Measurements from ENCODE around the gene SLCO2A1.

Gene SLCO2A1

GRCh38 chr3:133983576-133984560 lies 45.9 kb downstream of the SLCO2A1 start:
- no peak for TF ChIP-seq CTCF (IDR thresholded peaks at IDR 0.05; ENCODE audit: low read length, missing control alignments)
- H3K4me3 ChIP-seq (replicated peaks; ENCODE audit: low read depth, low read length): no peak overlapping the region
- DNase-seq (ENCODE audit: low read depth): no peak

- TF ChIP-seq CTCF (IDR thresholded peaks at IDR 0.05; ENCODE audit: low read length, missing control alignments): no peak
- no peak for DNase-seq (ENCODE audit: low read depth)
- H3K4me3 ChIP-seq (replicated peaks; ENCODE audit: low read depth, low read length): no peak overlapping the region
Measured at GRCh38 chr3:133983126-133983525, 46.6 kb downstream of the SLCO2A1 start.

GRCh38 chr3:133980550-133980949 lies 49.2 kb downstream of the SLCO2A1 start:
- no peak for DNase-seq (ENCODE audit: low read depth)
- no peak for TF ChIP-seq CTCF (IDR thresholded peaks at IDR 0.05; ENCODE audit: low read length, missing control alignments)
- H3K4me3 ChIP-seq (replicated peaks; ENCODE audit: low read depth, low read length): no peak overlapping the region

GRCh38 chr3:133980035-133980434 lies 49.7 kb downstream of the SLCO2A1 start:
- no peak for DNase-seq (ENCODE audit: low read depth)
- TF ChIP-seq CTCF (IDR thresholded peaks at IDR 0.05; ENCODE audit: low read length, missing control alignments): no peak
- H3K4me3 ChIP-seq (replicated peaks; ENCODE audit: low read depth, low read length): no peak overlapping the region

GRCh38 chr3:133979553-133979952 lies 50.2 kb downstream of the SLCO2A1 start:
- TF ChIP-seq CTCF (IDR thresholded peaks at IDR 0.05; ENCODE audit: low read length, missing control alignments): no peak
- DNase-seq (ENCODE audit: low read depth): peak; percentile 68
- no peak overlapping the region for H3K4me3 ChIP-seq (replicated peaks; ENCODE audit: low read depth, low read length)

- DNase-seq (ENCODE audit: low read depth): no peak
- TF ChIP-seq CTCF (IDR thresholded peaks at IDR 0.05; ENCODE audit: low read length, missing control alignments): no peak
- no peak overlapping the region for H3K4me3 ChIP-seq (replicated peaks; ENCODE audit: low read depth, low read length)
Measured at GRCh38 chr3:133977568-133977967, 52.2 kb downstream of the SLCO2A1 start.

Data from fibroblast of pulmonary artery (primary cell).